Nephron (organoid): ENCODE data around the gene CFAP47.

Source experiments
- H3K27ac Mint-ChIP-seq, 3 experiments: 2 replicates each; pipeline ENCODE4 v1.8.0; 2020; ENCODE audit warnings: mixed read lengths in 3 of 3, mild to moderate bottlenecking in 2 of 3, moderate library complexity in 1 of 3
- H3K27me3 Mint-ChIP-seq: 2 replicates; pipeline ENCODE4 v1.8.0; 2021; ENCODE audit warnings: low read depth, mild to moderate bottlenecking, moderate library complexity, mixed read lengths
- H3K36me3 Mint-ChIP-seq: 2 replicates; pipeline ENCODE4 v1.8.0; 2020; ENCODE audit warnings: low read depth, mixed read lengths
- H3K4me1 Mint-ChIP-seq: 2 replicates; pipeline ENCODE4 v1.8.0; 2020; ENCODE audit warnings: mixed read lengths
- H3K4me3 Mint-ChIP-seq, 3 experiments: 2 replicates each; pipeline ENCODE4 v1.8.0; 2020; ENCODE audit warnings: mild to moderate bottlenecking in 3 of 3, mixed read lengths in 3 of 3, moderate library complexity in 2 of 3
- H3K9me3 Mint-ChIP-seq: 2 replicates; pipeline ENCODE4 v1.8.0; 2020; ENCODE audit warnings: mixed read lengths
- CTCF ChIP-seq, 3 experiments: fragments of 200-600 bp; sonication (generic); IDR thresholded peaks; one replicate each; pipeline ENCODE4 v1.5.0; 2021; ENCODE audit warnings: antibody characterized with exemption in 3 of 3; ENCODE audit not compliant: unreplicated experiment in 3 of 3

Gene CFAP47

GRCh38 chrX:36348509-36348908, 429.0 kb downstream of the CFAP47 start:
- H3K27me3 Mint-ChIP-seq: no peaks in the 10 kb centered on the region
- H3K27ac Mint-ChIP-seq: no peak overlapping the region
- no peaks in the 10 kb centered on the region for H3K4me1 Mint-ChIP-seq
- no peaks in the 10 kb centered on the region for H3K9me3 Mint-ChIP-seq
- no peak overlapping the region for H3K4me3 Mint-ChIP-seq
- no peaks in the 10 kb centered on the region for H3K36me3 Mint-ChIP-seq
- TF ChIP-seq CTCF (IDR thresholded peaks at IDR 0.05; ENCODE audit: unreplicated experiment in 3 of 3): no peak

- Mint-ChIP-seq H3K27me3 (no peaks in the 10 kb centered on the region), H3K36me3 (no peaks in the 10 kb centered on the region), H3K27ac (no peak overlapping the region), H3K4me3 (no peak overlapping the region), H3K9me3 (no peaks in the 10 kb centered on the region), H3K4me1 (no peaks in the 10 kb centered on the region)
- no peak for TF ChIP-seq CTCF (IDR thresholded peaks at IDR 0.05; ENCODE audit: unreplicated experiment in 3 of 3)
These were observed 438.3 kb downstream of the CFAP47 start for GRCh38 chrX:36357855-36358254.

- Mint-ChIP-seq H3K27me3 (no peaks in the 10 kb centered on the region), H3K4me3 (no peak overlapping the region), H3K4me1 (no peaks in the 10 kb centered on the region), H3K9me3 (no peaks in the 10 kb centered on the region), H3K27ac (no peak overlapping the region), H3K36me3 (no peaks in the 10 kb centered on the region)
- TF ChIP-seq CTCF (IDR thresholded peaks at IDR 0.05; ENCODE audit: unreplicated experiment in 3 of 3): no peak
These were observed 444.7 kb downstream of the CFAP47 start for GRCh38 chrX:36364262-36364661.

- Mint-ChIP-seq H3K27ac (no peak overlapping the region), H3K4me3 (no peak overlapping the region), H3K4me1 (no peaks in the 10 kb centered on the region), H3K27me3 (no peaks in the 10 kb centered on the region), H3K9me3 (peaks cover 1% of the 10 kb centered on the region), H3K36me3 (no peaks in the 10 kb centered on the region)
- TF ChIP-seq CTCF (IDR thresholded peaks at IDR 0.05; ENCODE audit: unreplicated experiment in 3 of 3): no peak
These were observed 464.0 kb downstream of the CFAP47 start for GRCh38 chrX:36383495-36383894.

- no peaks in the 10 kb centered on the region for H3K4me1 Mint-ChIP-seq
- no peak for TF ChIP-seq CTCF (IDR thresholded peaks at IDR 0.05; ENCODE audit: unreplicated experiment in 3 of 3)
- no peak overlapping the region for H3K4me3 Mint-ChIP-seq
- H3K36me3 Mint-ChIP-seq: no peaks in the 10 kb centered on the region
- H3K27ac Mint-ChIP-seq: no peak overlapping the region
- peaks cover 5% of the 10 kb centered on the region for H3K9me3 Mint-ChIP-seq
- no peaks in the 10 kb centered on the region for H3K27me3 Mint-ChIP-seq
These were observed 469.4 kb downstream of the CFAP47 start for GRCh38 chrX:36388901-36389300.

- Mint-ChIP-seq H3K36me3 (no peaks in the 10 kb centered on the region), H3K4me3 (no peak overlapping the region), H3K4me1 (no peaks in the 10 kb centered on the region), H3K9me3 (no peaks in the 10 kb centered on the region), H3K27me3 (no peaks in the 10 kb centered on the region), H3K27ac (no peak overlapping the region)
- TF ChIP-seq CTCF (IDR thresholded peaks at IDR 0.05; ENCODE audit: unreplicated experiment in 3 of 3): no peak
These were observed 482.2 kb downstream of the CFAP47 start for GRCh38 chrX:36401774-36402173.
